GM19438 (cell line): ENCODE results near the gene GSDME.
"Not testable (repeated sequence)": the region's sequence is repeated elsewhere in the genome, so short reads cannot be mapped to it uniquely, and the experiment has no call there.

ENCODE experiments used
- ATAC-seq: cut with Tn5 transposase; IDR thresholded peaks from one replicate; pipeline ENCODE4 v1.9.1; 2021; ENCODE audit warnings: low read depth; ENCODE audit not compliant: unreplicated experiment

GSDME gene

GRCh38 chr7:24757353-24758275 is at the start of gene GSDME:
GSDME (minus strand) TSS chr7:24757464; CDS start chr7:24749774, 7,690 bp downstream.
- peak; percentile 64 for ATAC-seq

DNA sequence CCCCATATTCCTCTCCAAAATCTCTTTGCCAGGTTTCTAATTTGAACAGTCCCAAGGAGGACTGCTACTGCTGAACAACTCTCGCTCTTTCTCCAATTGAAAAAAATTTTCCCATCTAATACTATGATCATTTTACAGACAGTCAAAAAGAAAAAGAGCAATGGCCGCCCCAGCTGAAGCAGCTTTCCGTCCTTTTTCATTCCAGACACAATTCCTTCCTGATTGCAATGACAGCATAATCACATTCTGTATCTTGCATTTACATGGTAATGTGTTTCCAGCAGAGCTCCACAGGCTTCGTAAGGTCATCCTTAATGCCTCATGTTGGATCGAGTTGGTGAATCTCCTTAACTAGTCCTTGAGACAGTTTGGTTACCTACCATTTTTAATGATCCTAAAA is 45.0 kb upstream of the GSDME start:
- no peak for ATAC-seq

DNA sequence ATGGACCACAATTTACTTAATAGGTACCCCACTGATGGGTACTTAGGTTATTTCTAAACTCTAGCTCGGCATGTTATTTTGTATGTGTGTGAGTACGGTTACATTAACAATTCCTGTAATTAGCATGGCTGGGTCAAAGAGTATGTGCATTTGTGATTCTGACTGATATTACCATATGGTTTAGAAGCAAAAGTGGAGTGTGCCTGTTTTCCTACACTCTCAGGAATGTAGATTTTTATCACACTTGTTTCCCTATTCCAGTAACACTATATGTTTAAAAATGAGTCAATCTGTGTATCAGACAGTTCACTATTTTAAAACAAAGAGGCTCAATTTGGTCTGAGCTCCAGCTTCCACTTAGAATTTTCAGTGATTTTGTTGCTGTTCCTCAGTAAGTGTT is 44.6 kb upstream of the GSDME start:
- ATAC-seq: no peak

DNA sequence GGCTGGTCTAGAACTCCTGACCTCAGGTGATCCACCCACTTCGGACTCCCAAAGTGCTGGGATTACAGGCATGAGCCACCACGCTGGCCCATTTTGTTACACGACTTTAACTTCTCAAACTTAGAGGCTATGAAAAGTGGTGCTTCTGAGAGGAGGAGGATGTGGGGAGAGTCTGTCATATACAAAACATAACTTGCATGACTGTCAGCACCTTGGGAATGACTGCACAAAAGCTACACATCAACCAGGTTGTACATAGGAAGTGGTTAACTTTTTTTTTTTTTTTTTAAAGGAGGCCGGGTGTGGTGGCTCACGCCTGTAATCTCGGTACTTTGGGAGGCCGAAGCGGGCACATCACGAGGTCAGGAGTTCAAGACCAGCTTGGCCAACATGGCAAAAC is 43.4 kb upstream of the GSDME start:
- no peak for ATAC-seq

- no peak for ATAC-seq
These were observed 42.8 kb upstream of the GSDME start for GRCh38 chr7:24800073-24800472.

DNA sequence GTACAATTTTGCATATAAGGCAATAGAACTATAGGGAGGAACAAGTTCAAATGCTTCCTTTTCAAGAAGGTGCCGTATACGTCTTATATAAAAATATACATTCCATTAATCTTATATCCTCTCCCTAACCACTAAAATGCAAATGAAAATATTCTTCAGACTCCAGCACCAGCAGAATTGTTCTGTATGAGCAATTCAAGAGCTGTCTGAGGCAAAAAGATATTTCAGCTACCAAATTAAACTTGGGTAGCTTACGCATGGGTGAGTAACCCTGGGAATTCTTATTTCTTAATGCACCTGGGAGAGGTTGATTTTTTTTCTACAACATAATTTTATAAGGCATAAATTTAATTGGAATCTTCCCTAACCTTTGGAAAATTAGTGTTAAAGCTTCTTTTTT is 42.2 kb upstream of the GSDME start:
- no peak for ATAC-seq

- no peak for ATAC-seq
These were observed 41.0 kb upstream of the GSDME start for GRCh38 chr7:24798261-24798660.

- no peak for ATAC-seq
These were observed 40.0 kb upstream of the GSDME start for GRCh38 chr7:24797270-24797669.

DNA sequence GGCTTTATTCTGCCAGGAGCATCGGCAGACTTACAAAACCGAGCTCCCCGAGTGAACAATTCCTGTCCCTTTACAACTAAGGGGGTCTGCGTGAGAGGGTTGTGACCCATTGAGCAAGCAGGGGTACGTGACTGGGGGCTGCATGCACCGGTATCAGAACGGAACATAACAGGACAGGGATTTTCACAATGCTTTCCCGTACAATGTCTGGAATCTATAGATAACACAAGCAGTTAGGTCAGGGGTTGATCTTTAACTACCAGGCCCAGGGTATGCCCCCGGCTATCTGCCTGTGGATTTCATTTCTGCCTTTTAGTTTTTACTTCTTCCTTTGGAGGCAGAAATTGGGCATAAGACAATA is 38.1 kb upstream of the GSDME start:
- ATAC-seq: no peak

- ATAC-seq: not testable (repeated sequence)
These were observed 37.6 kb upstream of the GSDME start for GRCh38 chr7:24794751-24795406.

DNA sequence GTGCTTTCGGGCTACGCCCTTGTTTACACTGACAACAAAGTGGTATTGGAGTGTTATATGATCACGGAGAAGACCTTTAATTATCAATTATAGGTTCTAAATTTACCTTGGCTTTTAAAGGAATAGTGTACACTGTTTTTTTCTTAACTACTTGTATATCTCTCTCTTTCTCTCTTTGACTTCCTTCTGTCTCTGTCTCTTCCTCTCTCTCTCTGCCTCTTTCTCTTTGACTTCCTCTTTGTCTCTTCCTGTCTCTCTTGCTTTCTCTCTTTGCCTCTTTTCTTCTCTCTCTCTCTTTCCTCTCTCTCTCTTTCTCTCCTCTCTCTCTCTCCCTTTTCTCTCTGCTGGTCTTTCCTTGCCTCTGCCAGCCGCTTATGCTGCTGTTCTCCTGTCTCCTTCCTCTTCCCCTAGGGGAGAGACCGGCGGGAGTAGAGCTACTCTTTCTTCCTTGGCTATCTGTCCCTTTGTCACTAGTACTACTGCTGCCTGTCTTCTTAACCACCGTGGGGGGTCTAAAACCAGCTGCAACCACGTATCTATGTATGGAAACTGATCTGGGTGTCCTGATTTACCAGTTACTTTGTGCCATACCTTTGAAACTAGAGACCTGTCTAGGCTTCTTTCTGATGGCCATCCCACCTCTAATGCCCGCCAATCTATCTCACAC is 36.9 kb upstream of the GSDME start:
- no peak for ATAC-seq

DNA sequence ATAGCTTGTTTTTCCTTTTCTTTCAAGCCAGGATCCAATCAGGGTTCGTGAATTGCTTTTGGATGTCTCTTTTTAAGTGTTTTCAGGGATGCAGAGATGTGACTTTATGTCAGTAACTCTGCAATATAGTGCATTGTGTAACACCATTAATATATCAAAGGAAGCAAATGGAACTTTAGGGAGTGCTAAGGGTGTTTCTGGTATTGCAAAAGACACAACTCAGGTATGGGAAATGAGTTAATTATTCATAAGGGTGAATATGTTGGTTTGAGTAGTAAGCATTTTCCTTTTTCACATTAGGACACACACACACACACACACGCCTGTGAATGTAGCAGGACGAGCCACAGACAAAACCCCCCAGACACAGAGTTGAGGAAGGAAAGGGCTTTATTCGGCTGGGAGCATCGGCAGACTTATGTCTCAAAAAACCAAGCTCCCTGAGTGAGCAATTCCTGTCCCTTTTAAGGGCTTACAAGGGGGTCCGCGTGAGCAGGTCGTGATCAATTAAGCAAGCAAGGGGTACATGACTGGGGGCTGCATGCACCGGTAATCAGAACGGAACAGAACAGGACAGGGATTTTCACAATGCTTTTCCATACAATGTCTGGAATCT is 31.8 kb upstream of the GSDME start:
- no peak for ATAC-seq

GRCh38 chr7:24788075-24788474 is 30.8 kb upstream of the GSDME start:
- ATAC-seq: no peak

DNA sequence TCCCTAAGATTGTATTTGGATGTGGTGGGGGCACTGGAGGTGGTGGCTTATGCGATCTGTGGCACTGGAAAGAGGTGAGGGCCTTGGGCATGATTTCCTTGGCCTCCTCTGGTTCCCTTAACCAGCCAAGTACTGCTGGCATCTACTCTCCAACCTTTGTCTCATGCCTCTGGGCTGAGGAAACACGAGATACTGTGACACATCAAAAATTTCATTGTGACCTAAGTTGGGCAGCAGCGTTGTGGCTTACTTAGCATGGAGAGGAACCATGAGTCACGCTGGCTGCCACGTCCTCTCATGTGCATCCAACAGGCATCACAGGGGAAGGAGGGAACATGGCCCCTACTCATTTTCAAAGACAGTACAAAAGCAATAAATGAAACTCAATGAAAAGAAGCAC is 29.7 kb upstream of the GSDME start:
- no peak for ATAC-seq

GRCh38 chr7:24786306-24786705 is 29.0 kb upstream of the GSDME start:
- ATAC-seq: no peak

GRCh38 chr7:24784277-24784676 is 27.0 kb upstream of the GSDME start:
- no peak for ATAC-seq

GRCh38 chr7:24783698-24784097 is 26.4 kb upstream of the GSDME start:
- ATAC-seq: no peak

GRCh38 chr7:24781106-24781505 is 23.8 kb upstream of the GSDME start:
- ATAC-seq: no peak

DNA sequence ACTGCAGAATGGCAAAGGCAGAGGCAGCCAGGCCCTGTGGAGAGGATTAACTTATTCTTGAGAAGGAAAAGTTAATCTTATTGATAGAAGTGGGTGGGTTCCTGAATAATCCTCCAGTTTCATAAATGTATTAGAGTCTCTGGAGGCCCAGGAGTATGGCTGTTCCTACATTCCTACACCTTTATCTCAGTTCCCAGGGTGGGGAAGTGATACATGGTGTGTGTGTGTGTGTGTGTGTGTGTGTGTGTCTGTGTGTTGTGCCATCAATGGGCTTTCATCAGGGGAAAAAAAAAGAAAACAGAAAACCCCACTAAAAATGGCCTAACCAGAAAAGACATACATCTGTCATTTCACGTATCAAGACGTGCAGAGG is 22.0 kb upstream of the GSDME start:
- no peak for ATAC-seq

GRCh38 chr7:24778543-24779282 is 21.4 kb upstream of the GSDME start:
- peak; percentile 47 for ATAC-seq
